Endothelial cell of umbilical vein (primary cell): ENCODE measurements around the gene PIP5K1C.

Source experiments
- EZH2 ChIP-seq: IDR thresholded peaks from 2 replicates; pipeline ENCODE4 v1.6.1; 2012; ENCODE audit warnings: borderline replicate concordance, low read depth, mild to moderate bottlenecking, moderate library complexity, low read length, inconsistent platforms; ENCODE audit not compliant: severe bottlenecking
- FOS ChIP-seq: IDR thresholded peaks from 2 replicates; pipeline ENCODE4 v1.6.1; 2011; ENCODE audit warnings: mild to moderate bottlenecking, low read length, moderate library complexity, borderline replicate concordance; ENCODE audit not compliant: insufficient read depth
- GATA2 ChIP-seq: IDR thresholded peaks from 2 replicates; pipeline ENCODE4 v1.7.0; 2011; ENCODE audit warnings: low read depth, mild to moderate bottlenecking, moderate library complexity, mixed read lengths, low read length; ENCODE audit not compliant: insufficient read length, insufficient read depth
- JUN ChIP-seq: IDR thresholded peaks from 2 replicates; pipeline ENCODE4 v1.6.1; 2011; ENCODE audit warnings: borderline replicate concordance, low read depth; ENCODE audit not compliant: insufficient read length, insufficient read depth
- MYC ChIP-seq: IDR thresholded peaks from one replicate; pipeline ENCODE4 v1.6.1; 2011; ENCODE audit warnings: mild to moderate bottlenecking, low read depth, low read length
- POLR2A ChIP-seq: IDR thresholded peaks from 2 replicates; pipeline ENCODE4 v1.6.1; 2012; ENCODE audit warnings: low read depth, mild to moderate bottlenecking, control low read depth, low read length
- POLR2AphosphoS5 ChIP-seq: IDR thresholded peaks from 2 replicates; pipeline ENCODE4 v1.6.1; 2012; ENCODE audit warnings: low read depth, mild to moderate bottlenecking, control low read depth, low read length, moderate library complexity; ENCODE audit not compliant: insufficient read depth
- TF ChIP-seq, protein P1 (sequence below), 2 donors: IDR thresholded peaks; 1 replicate in 1 of 2; 2 replicates in 1 of 2; pipeline ENCODE4 v1.5.1; 2011; ENCODE audit warnings: low read length in 2 of 2, mild to moderate bottlenecking in 2 of 2, moderate library complexity in 2 of 2, control low read depth in 1 of 2, inconsistent platforms in 1 of 2, low read depth in 1 of 2; ENCODE audit not compliant: insufficient read depth in 1 of 2; ENCODE audit errors: extremely low read depth in 1 of 2
- TF ChIP-seq, protein P2 (sequence below): IDR thresholded peaks from 2 replicates; pipeline ENCODE4 v1.6.1; 2011; ENCODE audit not compliant: insufficient read depth, insufficient read length

DNA sequence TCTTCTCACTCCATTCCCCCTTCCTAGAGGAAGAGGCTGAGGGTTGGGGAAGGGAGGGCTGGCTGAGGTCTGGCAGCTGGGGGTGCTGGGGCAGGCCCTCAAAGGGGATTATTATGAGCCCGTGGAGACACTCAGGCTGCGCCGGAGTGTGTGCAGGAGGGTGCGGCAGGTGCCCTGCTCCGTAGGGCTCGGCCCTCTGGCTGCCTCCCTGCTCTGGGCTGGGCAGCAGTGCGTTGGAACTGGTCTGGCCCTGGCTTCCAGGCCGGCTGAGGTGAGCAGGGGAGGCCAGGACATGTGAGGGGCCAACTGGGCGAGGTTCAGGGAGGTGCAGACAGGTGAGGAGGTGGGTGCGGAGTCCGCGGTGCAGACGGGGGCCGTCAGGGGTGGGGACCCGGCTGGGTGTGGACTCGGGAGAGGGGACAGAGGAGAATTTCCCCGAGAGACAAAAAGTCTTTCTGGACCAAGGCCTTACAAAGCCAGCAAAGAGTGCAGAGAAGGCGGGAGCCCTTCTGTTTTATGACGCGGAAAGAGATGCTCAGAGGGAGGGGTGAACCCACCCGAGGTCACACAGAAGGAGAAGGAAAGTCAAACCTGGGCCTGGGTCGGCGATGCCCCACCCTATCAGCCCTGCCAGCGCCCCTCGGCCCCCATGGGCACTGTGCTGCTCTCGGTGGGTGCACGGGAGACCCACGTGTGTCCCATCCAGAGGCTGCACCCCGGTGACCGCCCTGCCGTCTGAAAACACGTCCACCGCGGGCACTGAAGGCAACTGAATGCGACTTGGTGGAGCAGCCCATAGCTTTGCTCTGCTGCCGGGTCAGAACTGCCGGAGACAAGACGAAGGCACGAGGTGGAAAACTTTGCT lies 31.0 kb downstream of the PIP5K1C start:
- TF ChIP-seq, protein P1, sequence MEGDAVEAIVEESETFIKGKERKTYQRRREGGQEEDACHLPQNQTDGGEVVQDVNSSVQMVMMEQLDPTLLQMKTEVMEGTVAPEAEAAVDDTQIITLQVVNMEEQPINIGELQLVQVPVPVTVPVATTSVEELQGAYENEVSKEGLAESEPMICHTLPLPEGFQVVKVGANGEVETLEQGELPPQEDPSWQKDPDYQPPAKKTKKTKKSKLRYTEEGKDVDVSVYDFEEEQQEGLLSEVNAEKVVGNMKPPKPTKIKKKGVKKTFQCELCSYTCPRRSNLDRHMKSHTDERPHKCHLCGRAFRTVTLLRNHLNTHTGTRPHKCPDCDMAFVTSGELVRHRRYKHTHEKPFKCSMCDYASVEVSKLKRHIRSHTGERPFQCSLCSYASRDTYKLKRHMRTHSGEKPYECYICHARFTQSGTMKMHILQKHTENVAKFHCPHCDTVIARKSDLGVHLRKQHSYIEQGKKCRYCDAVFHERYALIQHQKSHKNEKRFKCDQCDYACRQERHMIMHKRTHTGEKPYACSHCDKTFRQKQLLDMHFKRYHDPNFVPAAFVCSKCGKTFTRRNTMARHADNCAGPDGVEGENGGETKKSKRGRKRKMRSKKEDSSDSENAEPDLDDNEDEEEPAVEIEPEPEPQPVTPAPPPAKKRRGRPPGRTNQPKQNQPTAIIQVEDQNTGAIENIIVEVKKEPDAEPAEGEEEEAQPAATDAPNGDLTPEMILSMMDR (IDR thresholded peaks at IDR 0.05; ENCODE audit: extremely low read depth in 1 of 2, insufficient read depth in 1 of 2, low read depth in 1 of 2, low read length in 2 of 2) = no peak
- TF ChIP-seq, protein P2, sequence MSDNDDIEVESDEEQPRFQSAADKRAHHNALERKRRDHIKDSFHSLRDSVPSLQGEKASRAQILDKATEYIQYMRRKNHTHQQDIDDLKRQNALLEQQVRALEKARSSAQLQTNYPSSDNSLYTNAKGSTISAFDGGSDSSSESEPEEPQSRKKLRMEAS = no peak
- TF ChIP-seq EZH2 (no peak), POLR2A (no peak), FOS (no peak), POLR2AphosphoS5 (no peak), MYC (no peak), JUN (no peak), GATA2 (no peak)
